Right ventricle myocardium inferior (tissue), 1 donor: ENCODE data around the gene AJM1. TPM values are rescaled to one million over a fixed set of nuclear protein-coding genes. Genes with fewer than 3 reads are reported as not detected.
A peak's percentile ranks its signal among the peaks of the same experiment; 100 is the strongest.

ENCODE experiments used
- ATAC-seq: fragments of 200-7000 bp; cut with Tn5 transposase; one replicate; pipeline ENCODE4 v1.9.1; 2020; ENCODE audit warnings: mild to moderate bottlenecking, moderate library complexity
- DNase-seq: peaks from one replicate; pipeline ENCODE4 v3.0.0; 2021; ENCODE audit errors: missing footprints
- intact Hi-C: fragments of 100-400 bp; cut with DNase I; formaldehyde crosslinking; loops from one replicate; pipeline ENCODE4 v1.11.0; 2022
- total RNA-seq: library from RNA; stranded (reverse); fragmentation: NEBNext Ultra II Directional; extraction: Animal tissue kit (Norgen Biotek cat#: 25700); gene quantifications from one replicate; pipeline ENCODE4 v1.2.1, GENCODE V29; 2021
- donor health status: DM: no; HTN: yes; CAD: no; lungs with severe emphysema.

Gene AJM1
- total RNA-seq, 1 donor from 2014 or later: 8.6 TPM

- DNase-seq: no peak
- intact Hi-C loops: loop anchor here (1.0 to 5.0 kb wide), 2 partner anchors 15 to 136 kb away; partner anchors contain the start of genes FBXW5 and TMEM141
- ATAC-seq: no peak
These were observed 35.6 kb upstream of the AJM1 start for GRCh38 chr9:136806631-136807201.

GRCh38 chr9:136807281-136808074 lies 34.8 kb upstream of the AJM1 start, which contains the start of gene RABL6:
Gene RABL6 (plus strand): TSS chr9:136807948. CDS start chr9:136808197, 249 bp downstream.
- DNase-seq: peak; percentile 90
- intact Hi-C loops: loop anchor here (1.0 to 5.0 kb wide), 2 partner anchors 16 to 135 kb away; partner anchors contain the start of genes FBXW5 and TMEM141
- peak; percentile 92 for ATAC-seq

DNA sequence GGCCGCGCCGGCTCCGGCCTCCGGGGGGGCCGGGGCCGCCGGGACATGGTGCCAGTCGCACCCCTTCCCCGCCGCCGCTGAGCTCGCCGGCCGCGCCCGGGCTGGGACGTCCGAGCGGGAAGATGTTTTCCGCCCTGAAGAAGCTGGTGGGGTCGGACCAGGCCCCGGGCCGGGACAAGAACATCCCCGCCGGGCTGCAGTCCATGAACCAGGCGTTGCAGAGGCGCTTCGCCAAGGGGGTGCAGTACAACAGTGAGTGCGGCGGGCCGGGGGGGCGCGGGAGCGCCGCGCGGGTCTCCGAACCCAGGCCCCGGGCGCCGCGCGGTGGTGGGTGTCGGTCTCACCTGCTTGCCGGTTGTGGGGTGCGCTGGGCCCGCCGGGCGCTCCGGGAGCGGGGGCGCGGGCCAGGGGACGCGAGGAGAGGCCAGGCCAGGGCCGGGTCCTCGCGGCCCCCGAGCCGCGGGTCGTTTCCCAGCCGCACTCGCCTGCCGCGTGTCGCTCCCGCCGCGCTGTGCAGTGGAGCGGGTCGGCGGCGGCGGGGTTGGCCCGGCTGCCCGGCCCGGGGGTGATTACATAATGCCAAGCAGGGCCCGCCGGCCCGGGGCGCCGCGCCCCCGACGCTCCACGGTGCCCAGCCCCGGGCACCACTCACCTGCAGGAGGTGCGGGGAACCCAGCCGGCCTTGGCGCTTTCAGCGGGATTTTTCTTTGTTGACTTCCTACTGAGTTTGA lies 34.0 kb upstream of the AJM1 start:
- peak; percentile 10 for ATAC-seq
- no peak for DNase-seq
- intact Hi-C loops: loop anchor here (5.0 kb wide), 1 partner anchor 134 kb away; the partner anchor contains the start of gene FBXW5

DNA sequence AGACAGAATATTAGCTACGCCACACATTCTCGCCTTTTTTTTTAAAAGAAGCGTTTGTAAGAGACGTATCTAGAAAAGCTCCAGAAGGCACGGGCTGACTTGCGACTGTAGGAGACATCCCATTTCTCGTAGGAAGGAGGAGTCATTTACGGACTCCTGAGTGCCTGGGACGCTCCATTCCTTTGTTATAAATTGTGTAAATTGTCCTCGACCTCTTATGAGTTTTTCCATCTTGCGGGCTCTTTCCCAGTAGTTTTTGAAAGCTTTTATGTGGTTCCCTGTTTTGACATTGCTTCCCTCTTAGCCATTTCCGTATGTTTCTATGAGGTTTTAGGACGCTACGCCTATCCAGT lies 33.5 kb upstream of the AJM1 start:
- intact Hi-C loops: loop anchor here (5.0 kb wide), 1 partner anchor 134 kb away; the partner anchor contains the start of gene FBXW5
- ATAC-seq: no peak
- no peak for DNase-seq

DNA sequence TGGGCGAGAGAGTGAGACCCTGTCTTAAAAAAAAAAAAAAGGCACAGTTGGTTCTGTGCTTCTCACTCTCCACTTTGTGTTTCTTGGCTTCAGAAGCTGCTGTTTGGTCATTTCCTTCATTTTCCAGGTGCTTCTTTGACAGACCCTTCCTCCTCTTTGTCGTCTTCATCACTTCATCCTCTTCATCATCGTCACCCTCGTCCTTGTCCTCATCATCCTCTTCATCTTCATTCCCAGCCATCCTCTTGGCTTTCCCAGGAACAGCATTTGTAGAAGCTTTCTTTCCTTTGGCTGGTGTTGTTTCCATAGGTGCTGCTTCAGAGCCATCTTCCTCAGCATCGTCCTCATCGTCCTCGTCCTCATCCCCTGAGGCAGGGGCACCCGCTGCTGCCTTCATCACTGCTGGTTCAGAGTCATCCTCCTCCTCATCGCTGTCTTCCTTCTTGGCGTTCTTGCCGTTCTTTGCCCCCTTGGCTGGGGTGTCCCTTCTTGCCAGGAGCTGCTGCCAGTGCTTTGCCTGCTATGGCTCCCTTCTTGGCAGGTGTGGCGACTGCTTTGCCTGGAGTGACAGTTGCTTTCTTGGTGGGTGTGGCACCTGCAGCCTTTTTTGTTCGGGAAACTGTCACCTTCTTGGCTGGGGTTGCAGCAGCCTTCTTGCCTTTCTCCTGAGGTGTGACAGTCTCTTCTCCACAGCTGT lies 27.4 kb upstream of the AJM1 start:
- ATAC-seq: no peak
- intact Hi-C loops: no loop called here
- peak; percentile 6 for DNase-seq

GRCh38 chr9:136815422-136815782 lies 26.9 kb upstream of the AJM1 start:
- peak; percentile 47 for DNase-seq
- no peak for ATAC-seq
- intact Hi-C loops: no loop called here

- ATAC-seq (peak; percentile 72), DNase-seq (peak; percentile 68)
- intact Hi-C loops: no loop called here
These were observed 21.1 kb upstream of the AJM1 start for GRCh38 chr9:136820971-136821825.

- ATAC-seq (no peak), DNase-seq (peak; percentile 11)
- intact Hi-C loops: no loop called here
These were observed 20.3 kb upstream of the AJM1 start for GRCh38 chr9:136821826-136822544.

DNA sequence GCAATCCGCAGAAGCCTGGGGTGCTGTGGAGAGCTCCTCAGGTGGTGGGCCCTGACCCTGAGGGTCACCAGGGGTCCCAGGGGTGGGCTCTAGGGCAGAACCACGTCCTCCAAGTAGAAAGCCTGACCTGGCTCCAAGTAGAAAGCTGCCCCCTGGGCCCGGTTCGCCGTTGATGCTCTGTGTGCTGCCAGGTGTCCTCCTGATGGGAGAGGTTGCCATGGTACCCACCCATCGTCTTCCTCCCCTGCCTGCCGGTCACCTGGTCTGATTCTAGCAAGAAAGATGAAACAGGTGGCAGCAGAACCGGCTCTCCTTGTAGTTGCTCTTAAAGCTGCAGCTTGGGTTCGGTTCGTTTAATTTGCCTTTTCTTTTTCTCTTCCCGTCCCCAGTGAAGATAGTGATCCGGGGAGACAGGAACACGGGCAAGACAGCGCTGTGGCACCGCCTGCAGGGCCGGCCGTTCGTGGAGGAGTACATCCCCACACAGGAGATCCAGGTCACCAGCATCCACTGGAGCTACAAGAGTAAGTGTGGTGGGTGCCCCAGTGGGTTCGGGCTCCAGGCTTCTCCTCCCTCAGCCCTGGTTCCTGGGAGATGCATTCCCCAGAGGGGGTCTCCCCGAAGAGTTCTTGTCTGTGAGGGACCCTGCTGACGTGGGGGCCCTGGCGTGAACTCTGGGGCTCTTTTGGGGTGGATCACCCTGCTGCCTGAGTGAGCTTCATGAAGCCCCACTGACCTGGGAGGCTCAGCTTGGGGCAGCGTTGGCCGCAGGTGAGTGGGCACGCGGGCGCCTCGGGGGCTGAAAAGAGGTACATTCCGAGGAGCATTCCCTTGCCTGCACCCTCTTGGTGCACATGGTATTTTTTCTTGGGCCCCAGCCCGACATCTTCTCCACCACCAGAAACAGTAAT lies 18.9 kb upstream of the AJM1 start:
- DNase-seq (peak; percentile 49), ATAC-seq (no peak)
- intact Hi-C loops: no loop called here

- intact Hi-C loops: no loop called here
- DNase-seq: peak; percentile 25
- no peak for ATAC-seq
These were observed 17.6 kb upstream of the AJM1 start for GRCh38 chr9:136824496-136825225.

DNA sequence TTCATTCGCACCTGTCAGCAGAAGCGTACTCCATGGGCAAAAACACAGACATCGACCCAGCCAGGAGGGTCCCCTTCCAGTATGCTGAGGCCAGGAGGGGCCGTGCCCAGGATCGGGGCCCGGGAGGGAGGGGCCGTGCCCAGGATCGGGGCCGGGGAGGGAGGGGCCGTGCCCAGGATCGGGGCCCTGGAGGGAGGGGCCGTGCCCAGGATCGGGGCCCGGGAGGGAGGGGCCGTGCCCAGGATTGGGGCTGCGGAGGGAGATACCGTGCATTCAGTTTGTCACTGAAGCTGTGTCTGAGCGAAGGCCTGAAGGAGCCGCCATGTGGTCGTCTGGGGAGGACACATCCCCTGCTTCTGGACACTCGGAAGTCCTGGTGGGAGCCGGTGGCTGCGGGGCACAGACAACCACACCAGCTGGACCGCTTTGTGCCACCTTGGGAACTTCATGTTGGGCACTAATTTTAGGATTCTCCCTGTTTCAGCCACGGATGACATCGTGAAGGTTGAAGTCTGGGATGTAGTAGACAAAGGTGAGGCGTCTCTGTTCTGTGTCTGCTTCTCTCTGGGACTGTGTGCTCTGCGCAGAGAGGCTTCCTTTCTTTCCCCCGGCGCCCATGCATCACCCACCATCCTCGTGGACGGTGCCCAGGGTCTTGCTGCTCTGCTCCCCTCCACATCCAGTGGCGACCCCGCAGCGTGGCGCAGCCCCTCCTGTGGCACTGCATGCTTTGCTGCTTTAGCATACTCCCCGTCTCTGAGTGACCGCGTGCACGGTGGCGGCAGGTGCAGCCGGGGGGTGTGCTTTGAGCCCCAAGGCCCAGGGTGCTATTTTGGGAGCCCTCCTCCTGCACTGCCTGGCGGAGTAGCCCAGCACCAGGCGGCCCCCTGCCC lies 16.7 kb upstream of the AJM1 start:
- ATAC-seq (no peak), DNase-seq (peak; percentile 46)
- intact Hi-C loops: no loop called here

- peak; percentile 9 for DNase-seq
These were observed 16.1 kb upstream of the AJM1 start for GRCh38 chr9:136826188-136826541.

GRCh38 chr9:136826703-136827582 lies 15.3 kb upstream of the AJM1 start:
- ATAC-seq (no peak), DNase-seq (peak; percentile 46)
- intact Hi-C loops: no loop called here

More at GRCh38 chr9:136826188-136826541, 16.1 kb upstream of the AJM1 start:
- intact Hi-C loops: no loop called here
- ATAC-seq: no peak
